ENCODE results near the gene BRSK2. TPM values are rescaled to one million over a fixed set of nuclear protein-coding genes. Genes with fewer than 3 reads are reported as not detected.
A peak's percentile ranks its signal among the peaks of the same experiment; 100 is the strongest.

BRSK2 gene
- polyA plus RNA-seq, 2 donors: 0.90 to 1.1 TPM

DNA sequence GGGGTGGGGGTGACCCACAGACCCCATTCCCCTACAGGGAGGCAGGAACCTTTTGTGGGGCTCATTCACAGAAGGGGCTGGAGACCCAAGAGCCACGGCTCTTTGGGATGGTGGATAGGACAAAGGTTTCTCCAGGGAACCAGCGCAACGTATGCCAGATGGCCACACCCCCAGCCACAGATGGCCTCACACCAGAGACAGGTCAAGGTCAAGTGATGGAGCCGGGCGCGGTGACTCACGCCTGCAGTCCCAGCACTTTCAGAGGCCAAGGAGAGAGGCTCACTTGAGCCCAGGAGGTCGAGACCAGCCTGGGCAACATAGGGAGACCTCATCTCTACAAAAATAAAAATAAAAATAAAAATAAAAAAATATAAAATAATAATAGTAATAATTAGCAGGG lies 17.1 kb upstream of the BRSK2 start:
- WGBS, 2 donors: 75 to 78% methylated on average over 8 of the region's 8 CpGs
- Histone ChIP-seq H3K9me3 (ENCODE audit: control insufficient read depth in 2 of 2, insufficient read depth in 1 of 2, low read depth in 1 of 2, low read length in 1 of 2) (no peaks in the 10 kb centered on the region), H3K27ac (ENCODE audit: low read depth in 2 of 2, low read length in 1 of 2) (no peak overlapping the region), H3K27me3 (ENCODE audit: control insufficient read depth in 1 of 2, insufficient read depth in 2 of 2, low read length in 2 of 2) (no peaks in the 10 kb centered on the region), H3K4me3 (ENCODE audit: low read depth in 1 of 2, low read length in 2 of 2) (no peak overlapping the region), H3K4me1 (ENCODE audit: control insufficient read depth in 2 of 2, insufficient read depth in 2 of 2, low read length in 1 of 2) (no peaks in the 10 kb centered on the region), H3K36me3 (ENCODE audit: control insufficient read depth in 2 of 2, insufficient read depth in 2 of 2, low read length in 1 of 2) (no peaks in the 10 kb centered on the region)

DNA sequence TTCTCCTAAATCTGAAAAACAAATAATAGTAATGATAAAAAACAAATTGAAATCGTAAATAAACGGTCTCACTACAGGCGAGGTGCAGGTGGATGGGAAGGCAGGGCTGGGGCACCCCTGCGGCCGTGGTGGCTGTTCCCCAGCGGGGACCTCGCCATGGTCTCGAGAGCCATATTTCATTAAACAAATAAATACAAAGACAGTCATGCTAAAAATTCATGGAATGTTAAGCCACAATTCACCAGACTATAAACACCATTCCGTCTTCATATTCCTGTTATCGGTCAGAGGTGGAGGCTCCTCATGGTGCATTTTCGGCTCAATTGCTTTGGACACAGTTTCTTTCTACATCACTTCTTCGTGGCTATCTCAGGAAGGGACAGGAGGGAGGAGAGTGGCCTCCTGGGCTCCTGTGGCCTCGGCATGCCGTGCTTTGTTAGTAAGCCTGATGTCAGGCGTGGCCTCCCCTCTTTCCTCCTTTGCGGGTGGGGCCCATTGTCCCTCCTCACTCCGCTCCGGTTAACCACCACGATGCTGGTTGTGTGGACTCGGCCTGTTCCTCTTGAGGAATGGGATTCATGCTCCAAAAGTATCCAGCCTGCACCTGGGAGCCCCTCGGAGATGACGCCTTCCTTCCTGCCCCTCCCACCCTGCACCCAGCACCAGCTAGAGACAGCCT lies 16.1 kb upstream of the BRSK2 start:
- Histone ChIP-seq H3K4me3 (ENCODE audit: low read depth in 1 of 2, low read length in 2 of 2) (no peak overlapping the region), H3K9me3 (ENCODE audit: control insufficient read depth in 2 of 2, insufficient read depth in 1 of 2, low read depth in 1 of 2, low read length in 1 of 2) (no peaks in the 10 kb centered on the region), H3K27me3 (ENCODE audit: control insufficient read depth in 1 of 2, insufficient read depth in 2 of 2, low read length in 2 of 2) (no peaks in the 10 kb centered on the region), H3K27ac (ENCODE audit: low read depth in 2 of 2, low read length in 1 of 2) (no peak overlapping the region), H3K4me1 (ENCODE audit: control insufficient read depth in 2 of 2, insufficient read depth in 2 of 2, low read length in 1 of 2) (no peaks in the 10 kb centered on the region), H3K36me3 (ENCODE audit: control insufficient read depth in 2 of 2, insufficient read depth in 2 of 2, low read length in 1 of 2) (no peaks in the 10 kb centered on the region)
- WGBS, 2 donors: 51 to 60% methylated on average over 22 of the region's 22 CpGs

DNA sequence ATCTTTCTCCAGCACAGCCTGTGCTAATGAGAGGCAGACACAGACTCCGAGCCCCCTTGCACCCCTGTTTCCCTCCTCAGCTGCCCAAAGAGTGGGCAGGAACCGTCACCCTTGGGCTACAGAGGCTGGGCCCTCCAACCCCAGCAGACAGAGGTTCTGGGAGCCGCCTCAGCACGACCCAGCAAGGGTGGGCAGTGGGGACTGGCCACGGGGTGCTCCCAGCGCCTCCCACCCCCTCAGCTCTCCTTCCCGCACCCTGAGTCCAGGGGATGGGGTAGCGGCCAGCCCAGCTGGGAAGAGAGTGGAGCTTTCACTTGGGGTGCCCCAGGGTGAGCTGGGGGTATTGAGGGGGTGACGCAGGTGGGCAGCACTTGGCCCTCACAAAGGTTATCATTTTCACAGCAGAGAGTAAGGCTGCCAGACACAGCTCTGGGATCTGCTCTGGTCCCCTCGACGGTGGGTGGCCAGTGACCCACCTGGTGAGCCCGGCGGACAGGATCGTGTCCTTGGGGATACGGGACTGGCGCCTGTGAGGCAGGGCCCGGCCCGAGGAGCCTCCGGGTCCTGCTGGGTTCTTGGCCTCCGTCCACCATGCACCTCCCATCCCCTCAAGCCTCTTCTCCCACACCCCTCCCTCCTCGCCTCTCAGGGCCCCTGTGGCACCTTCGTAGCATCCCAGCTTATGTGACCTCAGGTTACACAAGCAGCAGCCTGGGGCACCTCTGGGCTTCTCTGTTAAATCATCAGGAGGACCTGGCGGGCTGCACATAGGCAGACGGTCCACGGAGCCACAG lies 14.4 kb upstream of the BRSK2 start:
- no peaks in the 10 kb centered on the region for H3K9me3 ChIP-seq (ENCODE audit: control insufficient read depth in 2 of 2, insufficient read depth in 1 of 2, low read depth in 1 of 2, low read length in 1 of 2)
- no peaks in the 10 kb centered on the region for H3K36me3 ChIP-seq (ENCODE audit: control insufficient read depth in 2 of 2, insufficient read depth in 2 of 2, low read length in 1 of 2)
- whole genome bisulfite sequencing, 2 donors: 81 to 86% methylated on average over 25 of the region's 25 CpGs
- no peak overlapping the region for H3K27ac ChIP-seq (ENCODE audit: low read depth in 2 of 2, low read length in 1 of 2)
- no peaks in the 10 kb centered on the region for H3K27me3 ChIP-seq (ENCODE audit: control insufficient read depth in 1 of 2, insufficient read depth in 2 of 2, low read length in 2 of 2)
- H3K4me1 ChIP-seq (ENCODE audit: control insufficient read depth in 2 of 2, insufficient read depth in 2 of 2, low read length in 1 of 2): no peaks in the 10 kb centered on the region
- H3K4me3 ChIP-seq (ENCODE audit: low read depth in 1 of 2, low read length in 2 of 2): no peak overlapping the region

DNA sequence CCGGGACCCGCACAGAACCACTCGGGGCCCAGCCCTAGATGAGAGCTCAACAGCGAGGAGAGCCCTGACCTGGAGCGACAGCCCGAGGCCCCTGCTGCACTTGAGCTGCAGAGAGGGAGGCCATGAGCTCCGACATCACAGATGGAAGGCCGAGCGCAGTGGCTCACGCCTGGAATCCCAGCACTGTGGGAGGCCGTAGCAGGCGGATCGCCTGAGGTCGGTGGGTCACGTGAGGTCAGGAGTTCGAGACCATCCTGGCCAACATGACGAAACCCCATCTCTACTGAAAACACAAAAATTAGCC lies 13.8 kb upstream of the BRSK2 start:
- Histone ChIP-seq H3K27me3 (ENCODE audit: control insufficient read depth in 1 of 2, insufficient read depth in 2 of 2, low read length in 2 of 2) (no peaks in the 10 kb centered on the region), H3K27ac (ENCODE audit: low read depth in 2 of 2, low read length in 1 of 2) (no peak overlapping the region), H3K9me3 (ENCODE audit: control insufficient read depth in 2 of 2, insufficient read depth in 1 of 2, low read depth in 1 of 2, low read length in 1 of 2) (no peaks in the 10 kb centered on the region), H3K36me3 (ENCODE audit: control insufficient read depth in 2 of 2, insufficient read depth in 2 of 2, low read length in 1 of 2) (no peaks in the 10 kb centered on the region), H3K4me3 (ENCODE audit: low read depth in 1 of 2, low read length in 2 of 2) (no peak overlapping the region), H3K4me1 (ENCODE audit: control insufficient read depth in 2 of 2, insufficient read depth in 2 of 2, low read length in 1 of 2) (no peaks in the 10 kb centered on the region)
- WGBS, 2 donors: 88 to 91% methylated on average over 17 of the region's 17 CpGs

DNA sequence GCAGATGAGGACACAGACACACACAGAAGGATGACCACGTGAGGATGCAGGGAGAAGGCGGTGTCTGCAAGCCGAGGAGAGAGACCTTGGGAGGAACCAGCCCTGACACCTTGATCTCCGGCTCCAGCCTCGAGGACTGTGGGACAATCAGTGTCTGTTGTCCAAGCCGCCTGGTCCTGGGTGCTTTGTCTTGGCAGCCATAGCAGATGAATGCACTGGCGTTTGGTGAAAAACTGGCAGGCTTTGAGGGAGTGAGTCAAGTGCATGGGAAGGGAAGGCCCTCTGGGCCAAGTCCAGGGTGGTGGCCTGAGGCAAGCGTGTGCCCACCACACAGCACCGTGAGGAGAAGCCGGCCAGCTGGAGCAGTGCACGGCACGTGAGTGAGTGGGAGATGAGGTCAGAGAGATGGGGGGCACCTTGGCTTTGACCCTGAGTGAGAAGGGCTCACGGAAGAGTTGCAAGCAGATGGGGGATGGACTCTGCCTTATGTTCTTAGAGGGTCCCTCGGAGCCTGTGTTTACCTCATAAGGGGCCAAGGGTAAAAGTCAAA lies 12.4 kb upstream of the BRSK2 start:
- Histone ChIP-seq H3K36me3 (ENCODE audit: control insufficient read depth in 2 of 2, insufficient read depth in 2 of 2, low read length in 1 of 2) (no peaks in the 10 kb centered on the region), H3K27me3 (ENCODE audit: control insufficient read depth in 1 of 2, insufficient read depth in 2 of 2, low read length in 2 of 2) (no peaks in the 10 kb centered on the region), H3K4me3 (ENCODE audit: low read depth in 1 of 2, low read length in 2 of 2) (no peak overlapping the region), H3K4me1 (ENCODE audit: control insufficient read depth in 2 of 2, insufficient read depth in 2 of 2, low read length in 1 of 2) (no peaks in the 10 kb centered on the region), H3K9me3 (ENCODE audit: control insufficient read depth in 2 of 2, insufficient read depth in 1 of 2, low read depth in 1 of 2, low read length in 1 of 2) (no peaks in the 10 kb centered on the region), H3K27ac (ENCODE audit: low read depth in 2 of 2, low read length in 1 of 2) (no peak overlapping the region)
- WGBS, 2 donors: 73 to 78% methylated on average over 14 of the region's 14 CpGs

DNA sequence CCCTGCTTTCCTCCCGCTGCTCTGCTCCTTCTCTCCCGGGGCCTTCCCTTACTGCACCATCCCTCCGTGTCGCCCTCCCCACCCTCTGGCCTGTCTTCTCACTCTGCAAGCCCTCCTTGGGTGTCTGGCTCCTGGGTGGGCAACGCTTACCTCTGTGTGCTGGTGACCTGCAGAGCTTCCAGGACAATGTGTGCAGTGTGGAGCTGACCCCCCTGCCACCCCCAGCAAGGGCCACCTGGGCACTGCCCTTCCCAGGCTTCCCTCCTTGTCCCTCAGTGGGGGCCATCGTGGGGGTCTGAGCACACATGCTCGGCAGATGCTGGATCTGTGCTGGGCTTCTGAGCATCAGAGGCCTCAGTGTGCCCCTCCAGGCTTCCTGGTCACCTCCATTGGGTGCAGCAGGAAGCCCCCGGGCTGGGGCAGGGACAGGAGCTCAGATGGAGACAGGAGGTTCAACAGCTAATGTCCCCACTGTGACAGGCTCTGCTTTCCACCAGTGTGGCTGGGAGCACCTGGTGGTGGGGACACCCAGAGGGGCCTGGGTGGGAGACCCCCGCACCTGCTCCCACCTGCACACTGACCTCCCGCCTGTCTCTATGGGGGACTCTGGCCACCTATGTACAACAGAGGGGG lies 7.8 kb upstream of the BRSK2 start:
- Histone ChIP-seq H3K27me3 (ENCODE audit: control insufficient read depth in 1 of 2, insufficient read depth in 2 of 2, low read length in 2 of 2) (no peaks in the 10 kb centered on the region), H3K4me3 (ENCODE audit: low read depth in 1 of 2, low read length in 2 of 2) (no peak overlapping the region), H3K36me3 (ENCODE audit: control insufficient read depth in 2 of 2, insufficient read depth in 2 of 2, low read length in 1 of 2) (no peaks in the 10 kb centered on the region), H3K9me3 (ENCODE audit: control insufficient read depth in 2 of 2, insufficient read depth in 1 of 2, low read depth in 1 of 2, low read length in 1 of 2) (no peaks in the 10 kb centered on the region), H3K4me1 (ENCODE audit: control insufficient read depth in 2 of 2, insufficient read depth in 2 of 2, low read length in 1 of 2) (no peaks in the 10 kb centered on the region), H3K27ac (ENCODE audit: low read depth in 2 of 2, low read length in 1 of 2) (no peak overlapping the region)
- WGBS, 2 donors: 66 to 72% methylated on average over 10 of the region's 10 CpGs

DNA sequence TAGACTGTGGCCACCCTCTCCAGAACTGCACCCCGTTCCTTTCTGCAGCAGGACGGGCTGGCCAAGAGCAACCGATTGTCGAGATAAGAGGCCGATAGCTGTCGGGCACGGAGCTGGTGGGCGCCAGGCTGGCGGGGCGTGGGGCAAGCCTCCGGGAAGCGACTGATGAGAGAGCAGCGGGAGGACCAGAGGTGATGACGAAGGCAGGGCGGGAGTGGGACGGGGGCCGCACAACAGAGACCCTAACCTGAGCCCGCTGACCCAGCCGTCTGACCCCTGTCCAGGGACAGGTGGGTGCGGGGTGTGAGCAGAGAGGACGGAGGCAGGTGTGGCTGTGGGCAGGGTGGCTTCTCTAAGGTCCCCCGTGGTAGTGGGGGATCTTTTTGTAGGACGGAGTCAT lies 7.3 kb upstream of the BRSK2 start:
- Histone ChIP-seq H3K27ac (ENCODE audit: low read depth in 2 of 2, low read length in 1 of 2) (no peak overlapping the region), H3K4me1 (ENCODE audit: control insufficient read depth in 2 of 2, insufficient read depth in 2 of 2, low read length in 1 of 2) (no peaks in the 10 kb centered on the region), H3K36me3 (ENCODE audit: control insufficient read depth in 2 of 2, insufficient read depth in 2 of 2, low read length in 1 of 2) (no peaks in the 10 kb centered on the region), H3K27me3 (ENCODE audit: control insufficient read depth in 1 of 2, insufficient read depth in 2 of 2, low read length in 2 of 2) (no peaks in the 10 kb centered on the region), H3K9me3 (ENCODE audit: control insufficient read depth in 2 of 2, insufficient read depth in 1 of 2, low read depth in 1 of 2, low read length in 1 of 2) (no peaks in the 10 kb centered on the region), H3K4me3 (ENCODE audit: low read depth in 1 of 2, low read length in 2 of 2) (no peak overlapping the region)
- 57 to 60% methylated on average over 23 of the region's 23 CpGs for WGBS, 2 donors

DNA sequence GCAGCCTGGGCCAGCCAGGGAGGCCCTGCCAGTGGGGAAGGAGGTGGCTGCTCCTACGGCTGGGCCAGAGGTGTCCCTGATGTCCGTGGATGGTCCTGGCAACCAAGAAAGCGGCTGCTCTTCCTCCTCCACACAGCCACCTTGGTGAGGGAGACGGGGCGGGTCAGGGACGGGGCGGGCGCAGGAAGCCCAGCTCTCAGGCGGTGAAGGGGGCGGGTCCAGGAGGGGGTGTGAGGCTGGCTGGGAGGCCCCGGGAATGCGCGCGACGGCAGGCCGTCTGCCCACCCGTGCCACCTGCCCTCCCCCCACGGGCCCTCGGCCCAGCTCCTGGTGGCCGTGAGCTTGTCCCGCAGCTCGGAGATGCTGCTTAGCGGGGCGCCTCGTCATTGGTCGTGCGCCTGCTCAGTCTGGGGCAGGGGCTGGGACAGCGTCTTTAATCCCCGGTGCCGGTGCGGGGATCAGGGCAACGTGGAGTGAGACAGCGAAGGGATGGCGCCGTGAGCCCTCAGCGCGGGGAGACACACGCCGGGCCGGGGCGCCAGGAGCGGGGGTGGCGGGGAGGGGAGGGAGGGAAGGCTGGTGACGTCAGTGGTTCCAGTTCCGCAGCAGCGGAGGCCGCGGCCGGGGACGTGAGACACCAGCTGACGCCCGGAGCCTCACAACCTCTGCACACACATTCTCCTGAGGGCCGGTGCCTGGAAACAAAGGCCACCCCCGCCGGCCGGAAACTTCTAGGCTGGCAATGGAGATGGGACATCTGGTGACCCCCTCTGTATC lies 6.7 kb upstream of the BRSK2 start:
- Histone ChIP-seq H3K4me3 (ENCODE audit: low read depth in 1 of 2, low read length in 2 of 2) (peak overlapping the region; percentile 17 to 58), H3K4me1 (ENCODE audit: control insufficient read depth in 2 of 2, insufficient read depth in 2 of 2, low read length in 1 of 2) (no peaks in the 10 kb centered on the region), H3K36me3 (ENCODE audit: control insufficient read depth in 2 of 2, insufficient read depth in 2 of 2, low read length in 1 of 2) (no peaks in the 10 kb centered on the region), H3K9me3 (ENCODE audit: control insufficient read depth in 2 of 2, insufficient read depth in 1 of 2, low read depth in 1 of 2, low read length in 1 of 2) (no peaks in the 10 kb centered on the region), H3K27me3 (ENCODE audit: control insufficient read depth in 1 of 2, insufficient read depth in 2 of 2, low read length in 2 of 2) (no peaks in the 10 kb centered on the region), H3K27ac (ENCODE audit: low read depth in 2 of 2, low read length in 1 of 2) (peak overlapping the region; percentile 43 to 74)
- WGBS, 2 donors: 1% methylated on average over 50 to 56 of the region's 56 CpGs

DNA sequence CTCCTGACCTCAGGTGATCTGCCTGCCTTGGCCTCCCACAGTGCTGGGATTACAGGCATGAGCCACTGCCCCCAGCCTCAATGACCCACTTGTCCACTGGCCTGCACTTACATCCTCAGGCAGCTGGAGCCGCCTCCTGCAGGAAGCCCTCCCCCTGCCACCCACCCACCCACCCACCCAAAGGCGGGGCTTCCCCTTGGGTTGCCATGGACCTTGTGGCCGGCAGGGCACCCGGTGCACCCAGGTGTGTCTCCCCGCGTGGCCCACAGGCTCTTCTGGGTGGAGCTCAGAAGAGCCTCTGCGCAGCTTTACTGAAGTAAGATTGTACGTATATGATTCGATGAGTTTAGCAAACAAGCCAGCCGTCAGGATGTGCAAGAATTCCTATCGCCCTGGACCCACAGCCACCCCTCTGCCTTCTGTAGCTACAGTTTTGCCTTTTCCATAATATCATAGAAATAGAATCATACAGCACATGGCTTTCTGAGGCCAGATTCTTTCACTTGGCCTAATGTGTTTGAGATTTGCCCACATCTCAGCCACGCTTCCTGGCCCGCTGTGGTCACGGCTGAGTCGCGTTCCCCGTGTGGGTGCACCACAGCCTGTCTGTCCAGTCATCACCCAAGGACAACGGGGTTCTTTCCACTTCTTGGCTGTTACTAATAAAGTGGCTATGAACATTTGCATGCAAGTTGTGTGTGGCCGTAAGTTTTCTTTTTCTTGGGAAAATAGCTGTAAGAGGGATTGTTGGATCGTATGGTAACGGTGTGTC lies 5.3 kb upstream of the BRSK2 start:
- WGBS, 2 donors: 68 to 72% methylated on average over 21 of the region's 21 CpGs
- peaks cover 4 to 6% of the 10 kb centered on the region in 2 donors for H3K4me1 ChIP-seq (ENCODE audit: control insufficient read depth in 2 of 2, insufficient read depth in 2 of 2, low read length in 1 of 2)
- H3K27ac ChIP-seq (ENCODE audit: low read depth in 2 of 2, low read length in 1 of 2): no peak overlapping the region
- no peaks in the 10 kb centered on the region for H3K27me3 ChIP-seq (ENCODE audit: control insufficient read depth in 1 of 2, insufficient read depth in 2 of 2, low read length in 2 of 2)
- H3K9me3 ChIP-seq (ENCODE audit: control insufficient read depth in 2 of 2, insufficient read depth in 1 of 2, low read depth in 1 of 2, low read length in 1 of 2): peaks cover 0 to 2% of the 10 kb centered on the region in 2 donors
- no peaks in the 10 kb centered on the region for H3K36me3 ChIP-seq (ENCODE audit: control insufficient read depth in 2 of 2, insufficient read depth in 2 of 2, low read length in 1 of 2)
- H3K4me3 ChIP-seq (ENCODE audit: low read depth in 1 of 2, low read length in 2 of 2): no peak overlapping the region

All from esophagus (tissue), 2 donors.